Pancreas (tissue), 10 donors: ENCODE data around the gene ACSF3. TPM values are rescaled to one million over a fixed set of nuclear protein-coding genes. Genes with fewer than 3 reads are reported as not detected.

ENCODE experiments used
- ATAC-seq, 4 donors: fragments of 200-7000 bp; cut with Tn5 transposase; one replicate each; pipeline versions ENCODE4 v1.8.0 to v1.9.1; 2020; ENCODE audit warnings: mild to moderate bottlenecking in 4 of 4, moderate library complexity in 4 of 4
- DNase-seq, 6 donors: peaks; one replicate each; pipeline ENCODE4 v3.0.0-alpha.2; 2020
- FAIRE-seq: peaks from 2 replicates; lab custom pipeline; 2012; peaks lifted over from hg19 to GRCh38; lab: Jason Lieb, UNC
- H3K27ac ChIP-seq, 4 donors: fragments of 200-600 bp; sonication (generic); 1 replicate in 3 of 4; 2 replicates in 1 of 4; pipeline versions ENCODE4 v1.5.0 to v1.8.0; 2020
- H3K27me3 ChIP-seq, 4 donors: fragments of 200-600 bp; one replicate each; pipeline ENCODE4 v1.8.0; 2021
- H3K36me3 ChIP-seq, 3 donors: fragments of 200-600 bp; sonication (generic) in 1 of 3; one replicate each; pipeline versions ENCODE4 v1.5.0 to v1.8.0; 2020 to 2021
- H3K4me1 ChIP-seq, 3 donors: fragments of 200-600 bp; one replicate each; pipeline ENCODE4 v1.8.0; 2021
- H3K4me3 ChIP-seq, 4 donors: fragments of 200-600 bp; sonication (generic) in 2 of 4; one replicate each; pipeline versions ENCODE4 v1.5.0 to v1.8.0; 2020 to 2021
- H3K9me3 ChIP-seq, 4 donors: fragments of 200-600 bp; one replicate each; pipeline ENCODE4 v1.8.0; 2021
- CTCF ChIP-seq, 4 donors: fragments of 200-600 bp; sonication (generic) in 3 of 4; IDR thresholded peaks; one replicate each; pipeline versions ENCODE4 v1.5.0 to v1.8.0; 2021; ENCODE audit warnings: antibody characterized with exemption in 4 of 4
- WGBS, 2 donors: extraction: QIAGEN DNeasy Blood & Tissue Kit; methylation state at CpG; one replicate each; pipeline ENCODE4 v1.1.7; 2013; 5-methylcytosine and 5-hydroxymethylcytosine counted together
- intact Hi-C, 3 donors: fragments of 100-400 bp; cut with DNase I; formaldehyde crosslinking; loops; one replicate each; pipeline versions ENCODE4 v1.11.1 to v1.14.2; 2022
- polyA plus RNA-seq, 2 donors: library from polyadenylated mRNA; stranded (reverse); fragments of 200-250 nt; gene quantifications; one replicate each; pipeline ENCODE4 v1.2.3, GENCODE V29; 2013
- total RNA-seq, 6 donors: library from RNA; stranded (reverse); fragmentation: NEBNext Ultra II Directional in 4 of 6; extraction: Animal tissue kit (Norgen Biotek cat#: 25700) in 4 of 6; gene quantifications; one replicate each; pipeline versions ENCODE4 v1.2.1 to v1.2.4, GENCODE V29; 2021 to 2023
- donor health status: healthy with polysubstance abuse.
- donor health status: DM: no; HTN: no; CAD: no; lungs with moderate emphysema.
- donor health status: DM: no; HTN: no; CAD: no.
- donor health status: control.
- donor health status: control.
- donor health status: Bipolar disorder and iron deficiency.
- donor health status: DM: yes; HTN: yes; CAD: no.
- donor health status: DM: no; HTN: no; CAD: no.
- donor health status: DM: no; HTN: no; CAD: no.
- donor health status: DM: yes; HTN: yes; CAD: no.

Gene ACSF3
- total and polyA plus RNA-seq, 8 donors: 17.3 to 36.9 (median 20.8) TPM

- 78 to 85% methylated on average over 9 of the region's 9 CpGs for WGBS, 2 donors
- H3K27me3 ChIP-seq: no peaks in the 10 kb centered on the region
These were observed 7.9 kb upstream of the ACSF3 start for GRCh38 chr16:89085755-89086154.

GRCh38 chr16:89087922-89088497 lies 5.6 kb upstream of the ACSF3 start:
- ATAC-seq (no peak), DNase-seq (peak in 1 of 6 donors; percentile 47), FAIRE-seq (no peak)
- no peak overlapping the region for H3K4me3 ChIP-seq
- no peak overlapping the region for H3K27ac ChIP-seq
- WGBS, 2 donors: 57 to 64% methylated on average over 15 of the region's 15 CpGs
- TF ChIP-seq CTCF (IDR thresholded peaks at IDR 0.05): no peak
- H3K27me3 ChIP-seq: no peaks in the 10 kb centered on the region
- intact Hi-C loops: no loop called here
- peaks cover 0 to 9% (median 0%) of the 10 kb centered on the region in 3 donors for H3K4me1 ChIP-seq
- H3K9me3 ChIP-seq: no peaks in the 10 kb centered on the region
- no peaks in the 10 kb centered on the region for H3K36me3 ChIP-seq

More at GRCh38 chr16:89085755-89086154, 7.9 kb upstream of the ACSF3 start:
- Histone ChIP-seq H3K9me3 (no peaks in the 10 kb centered on the region), H3K27ac (no peak overlapping the region), H3K4me1 (peaks cover 0 to 9% (median 0%) of the 10 kb centered on the region in 3 donors), H3K4me3 (no peak overlapping the region), H3K36me3 (no peaks in the 10 kb centered on the region)
- TF ChIP-seq CTCF (IDR thresholded peaks at IDR 0.05): no peak
- DNase-seq (no peak), FAIRE-seq (no peak), ATAC-seq (no peak)
- intact Hi-C loops: no loop called here

- no peak for FAIRE-seq
- no peak for TF ChIP-seq CTCF (IDR thresholded peaks at IDR 0.05)
- peaks cover 0 to 9% (median 0%) of the 10 kb centered on the region in 3 donors for H3K4me1 ChIP-seq
- no peaks in the 10 kb centered on the region for H3K36me3 ChIP-seq
- no peaks in the 10 kb centered on the region for H3K27me3 ChIP-seq
- H3K27ac ChIP-seq: no peak overlapping the region
- ATAC-seq: no peak
- H3K9me3 ChIP-seq: no peaks in the 10 kb centered on the region
- DNase-seq: peak in 1 of 6 donors; percentile 32
- 38 to 56% methylated on average over 13 of the region's 13 CpGs for WGBS, 2 donors
- no peak overlapping the region for H3K4me3 ChIP-seq
- intact Hi-C loops: no loop called here
These were observed 4.5 kb upstream of the ACSF3 start for GRCh38 chr16:89089120-89089519.

GRCh38 chr16:89090182-89090630 lies 3.4 kb upstream of the ACSF3 start:
- TF ChIP-seq CTCF (IDR thresholded peaks at IDR 0.05): no peak
- Histone ChIP-seq H3K36me3 (no peaks in the 10 kb centered on the region), H3K27me3 (no peaks in the 10 kb centered on the region), H3K4me3 (no peak overlapping the region), H3K27ac (no peak overlapping the region), H3K9me3 (no peaks in the 10 kb centered on the region), H3K4me1 (peaks cover 0 to 10% (median 7%) of the 10 kb centered on the region in 3 donors)
- DNase-seq: peak in 1 of 6 donors; percentile 27
- intact Hi-C loops: no loop called here
- WGBS, 2 donors: 26 to 35% methylated on average over 16 of the region's 16 CpGs
- FAIRE-seq: no peak
- ATAC-seq: no peak
